GM12878 (cell line): ENCODE data around the gene ISY1. TPM values are rescaled to one million over a fixed set of nuclear protein-coding genes. Genes with fewer than 3 reads are reported as not detected.
"Not testable (repeated sequence)": the region's sequence is repeated elsewhere in the genome, so short reads cannot be mapped to it uniquely, and the experiment has no call there.

Source experiments
- ATAC-seq: fragments of 200-7000 bp; cut with Tn5 transposase; 3 replicates; pipeline ENCODE4 v1.9.1; 2020; ENCODE audit warnings: mild to moderate bottlenecking, moderate library complexity
- BruUV-seq: library from RNA; stranded (reverse); fragments of 400-500 nt; replicated peaks from 2 replicates; lab custom pipeline; 2021; lab: Mats Ljungman, UMichigan
- CTCF ChIA-PET: fragments of 300-600 bp; sonication (Branson Sonifier 250); formaldehyde crosslinking; extraction: SDS; loops from one replicate; lab custom pipeline; 2021; ENCODE audit warnings: inconsistent platforms; lab: Yijun Ruan, JAX
- POLR2A ChIA-PET: fragments of 350-600 bp; formaldehyde crosslinking; extraction: SDS; loops from one replicate; lab custom pipeline; 2021; ENCODE audit warnings: inconsistent platforms; lab: Charles Lee
- RAD21 ChIA-PET: fragments of 300-600 bp; sonication (Branson Sonifier 250); formaldehyde crosslinking; loops from one replicate; lab custom pipeline; 2023; ENCODE audit warnings: antibody characterized with exemption; ENCODE audit not compliant: unreplicated experiment; lab: Charles Lee
- SMC1A ChIA-PET: fragments of 300-600 bp; sonication (Branson Sonifier 250); formaldehyde crosslinking; loops from one replicate; lab custom pipeline; 2023; ENCODE audit not compliant: unreplicated experiment, uncharacterized antibody; lab: Charles Lee
- DNase-seq: peaks from one replicate; pipeline ENCODE4 v3.0.0-alpha.2; 2011; ENCODE audit warnings: low read depth, low spot score
- FAIRE-seq: peaks from 3 replicates; lab custom pipeline; 2011; peaks lifted over from hg19 to GRCh38; lab: Jason Lieb, UNC
- H2AFZ ChIP-seq: 2 replicates; pipeline ENCODE4 v1.6.0; 2011; ENCODE audit warnings: low read depth, low read length, control low read depth; ENCODE audit not compliant: control insufficient read depth
- H3K27ac ChIP-seq: 2 replicates; pipeline ENCODE4 v1.5.1; 2011; ENCODE audit warnings: control low read depth; ENCODE audit not compliant: control insufficient read depth, insufficient read depth
- H3K27me3 ChIP-seq, 2 experiments: replicated peaks in 1 of 2; 2 replicates each; pipeline versions ENCODE4 v1.6.0 to v1.6.1; 2011; ENCODE audit warnings: low read length in 1 of 2; ENCODE audit not compliant: control insufficient read depth in 2 of 2, insufficient read depth in 2 of 2
- H3K36me3 ChIP-seq, 2 experiments: 2 replicates each; pipeline ENCODE4 v1.5.1; 2011; ENCODE audit warnings: low read length in 1 of 2; ENCODE audit not compliant: control insufficient read depth in 2 of 2, insufficient read depth in 2 of 2
- H3K4me1 ChIP-seq: 2 replicates; pipeline ENCODE4 v1.6.1; 2011; ENCODE audit warnings: mild to moderate bottlenecking, low read length, moderate library complexity, mixed read lengths; ENCODE audit not compliant: control insufficient read depth, insufficient read depth
- H3K4me2 ChIP-seq: 2 replicates; pipeline ENCODE4 v1.6.0; 2011; ENCODE audit warnings: control low read depth; ENCODE audit not compliant: control insufficient read depth, insufficient read depth
- H3K4me3 ChIP-seq: fragments of 200-600 bp; sonication (generic); 2 replicates; pipeline ENCODE4 v1.5.1; 2016
- H3K79me2 ChIP-seq: 2 replicates; pipeline ENCODE4 v1.6.0; 2011; ENCODE audit warnings: low read length; ENCODE audit not compliant: control insufficient read depth, insufficient read depth
- H3K9ac ChIP-seq: 2 replicates; pipeline ENCODE4 v1.8.0; 2011; ENCODE audit warnings: low read length, control low read depth, mixed read lengths; ENCODE audit not compliant: control insufficient read depth, insufficient read depth
- H3K9me3 ChIP-seq: replicated peaks from 3 replicates; pipeline ENCODE4 v1.5.1; 2011; ENCODE audit warnings: mild to moderate bottlenecking, low read length; ENCODE audit not compliant: control insufficient read depth, insufficient read depth
- H4K20me1 ChIP-seq: 2 replicates; pipeline ENCODE4 v1.6.0; 2011; ENCODE audit not compliant: control insufficient read depth, insufficient read depth
- ATF2 ChIP-seq: IDR thresholded peaks from 2 replicates; pipeline ENCODE4 v1.6.1; 2012; ENCODE audit warnings: low read length, inconsistent platforms
- CBX3 ChIP-seq: fragments of 200-600 bp; sonication (generic); IDR thresholded peaks from 2 replicates; pipeline ENCODE4 v1.6.1; 2016; ENCODE audit warnings: low read depth, borderline replicate concordance
- CHD4 ChIP-seq: fragments of 200-600 bp; sonication (generic); IDR thresholded peaks from 2 replicates; pipeline ENCODE4 v1.6.1; 2016; ENCODE audit warnings: mild to moderate bottlenecking
- DPF2 ChIP-seq: fragments of 450-650 bp; IDR thresholded peaks from 2 replicates; pipeline ENCODE4 v1.6.1; 2017; ENCODE audit warnings: mild to moderate bottlenecking
- EZH2 ChIP-seq: IDR thresholded peaks from 2 replicates; pipeline ENCODE4 v1.6.1; 2012; ENCODE audit warnings: low read depth, mild to moderate bottlenecking, control low read depth, inconsistent platforms, low read length, borderline replicate concordance; ENCODE audit not compliant: control insufficient read depth
- FOXM1 ChIP-seq: IDR thresholded peaks from 2 replicates; pipeline ENCODE4 v1.6.1; 2012; ENCODE audit warnings: low read depth, mild to moderate bottlenecking, inconsistent platforms, low read length, moderate library complexity
- MAX ChIP-seq: IDR thresholded peaks from 2 replicates; pipeline ENCODE4 v1.6.1; 2012; ENCODE audit warnings: low read depth, low read length, improper control_type of control experiment
- NFYB ChIP-seq: IDR thresholded peaks from 2 replicates; pipeline ENCODE4 v1.6.1; 2011; ENCODE audit warnings: low read depth, mild to moderate bottlenecking, low read length, improper control_type of control experiment, moderate library complexity; ENCODE audit not compliant: insufficient read depth
- TBL1XR1 ChIP-seq: IDR thresholded peaks from 2 replicates; pipeline ENCODE4 v1.6.1; 2012; ENCODE audit warnings: low read depth, low read length, improper control_type of control experiment
- ZBTB40 ChIP-seq: fragments of 450-650 bp; IDR thresholded peaks from 2 replicates; pipeline ENCODE4 v1.6.1; 2016; ENCODE audit warnings: mild to moderate bottlenecking, moderate library complexity, borderline replicate concordance
- ZNF24 ChIP-seq: fragments of 450-650 bp; IDR thresholded peaks from 2 replicates; pipeline ENCODE4 v1.6.1; 2017; ENCODE audit warnings: antibody characterized with exemption, mild to moderate bottlenecking
- WGBS: methylation state at CpG from one replicate; pipeline ENCODE4 v1.1.6; 2016; ENCODE audit warnings: low lambda C conversion rate; ENCODE audit not compliant: insufficient replicate concordance, insufficient coverage; ENCODE audit errors: missing lambda C conversion rate; 5-methylcytosine and 5-hydroxymethylcytosine counted together
- in situ Hi-C: fragments of 300-500 bp; cut with MboI; formaldehyde crosslinking; loops from 9 replicates; pipeline ENCODE4 v1.14.3; 2018; ENCODE audit warnings: mixed read lengths
- intact Hi-C: fragments of 100-400 bp; cut with micrococcal nuclease; formaldehyde crosslinking; loops from one replicate; pipeline ENCODE4 v1.14.2; 2022; ENCODE audit not compliant: unreplicated experiment
- polyA plus RNA-seq, 11 experiments: library from polyadenylated mRNA; depleted of rRNA in 4 of 11; unstranded in 6 of 11; stranded (reverse) in 5 of 11; fragments of >200 nt; fragmentation: Nextera tagmentation in 4 of 11; fragmentation: Illumina TruSeq in 1 of 11; extraction: Ambion mirVana in 4 of 11; extraction: Trizol in 1 of 11; gene quantifications; 1 replicate in 1 of 11; 2 replicates in 10 of 11; pipeline versions ENCODE4 v1.2.1 to v1.2.3, GENCODE V29; 2011 to 2016; ENCODE audit warnings: inconsistent platforms in 2 of 11, missing spikeins in 2 of 11, low read depth in 1 of 11
- total RNA-seq, 4 experiments: library from RNA; depleted of rRNA in 3 of 4; stranded (reverse); fragments of >200 nt in 3 of 4; fragmentation: Illumina TruSeq in 1 of 4; extraction: Trizol in 1 of 4; gene quantifications; 2 replicates each; pipeline versions ENCODE4 v1.2.1 to v1.2.3, GENCODE V29; 2013 to 2021

The ISY1 gene
- total and polyA plus RNA-seq, 10 of the 15 experiments (the other 5 are each of a cell fraction or from before 2014, with no cell fraction given), result 28.3 to 72.2 (median 44.7) TPM

GRCh38 chr3:129111076-129111780 lies 49.6 kb downstream of the ISY1 start:
- in situ Hi-C loops, intact Hi-C loops, H3K9ac ChIP-seq, H3K27ac ChIP-seq, POLR2A ChIA-PET, H3K4me3 ChIP-seq, H3K27me3 ChIP-seq, H4K20me1 ChIP-seq, DNase-seq, BruUV-seq, H2AFZ ChIP-seq, FAIRE-seq, H3K79me2 ChIP-seq, H3K4me2 ChIP-seq, H3K9me3 ChIP-seq, H3K4me1 ChIP-seq, ATAC-seq: not testable (repeated sequence)
- H3K36me3 ChIP-seq, result peaks cover 0 to 11% of the 10 kb centered on the region in 2 experiments; a peak in 1 of 4 replicates
- CTCF ChIA-PET, result interaction anchor here (1.1 kb wide), 1 partner anchor 78 kb away, joined by 3 read pairs; no protein-coding TSS in a partner anchor
- 79% methylated on average over 10 of the region's 10 CpGs for WGBS
- SMC1A ChIA-PET, result interaction anchor here (1.3 kb wide), 1 partner anchor 12 kb away, joined by 4 read pairs; no protein-coding TSS in a partner anchor
- RAD21 ChIA-PET, result interaction anchor here (1.2 kb wide), 1 partner anchor 11 kb away, joined by 3 read pairs; the partner anchor contains the start of gene RAB43

GRCh38 chr3:129107793-129108192 lies 53.1 kb downstream of the ISY1 start:
- no TSS peak for BruUV-seq
- H3K4me1 ChIP-seq, result no peaks in the 10 kb centered on the region
- H3K4me3 ChIP-seq, result no peak overlapping the region
- ChIA-PET POLR2A (no interaction called here), RAD21 (no interaction called here), SMC1A (no interaction called here), CTCF (no interaction called here)
- no peaks in the 10 kb centered on the region for H3K27me3 ChIP-seq
- DNase-seq, result no peak
- H4K20me1 ChIP-seq, result no peaks in the 10 kb centered on the region
- no peaks in the 10 kb centered on the region for H3K9me3 ChIP-seq
- H3K27ac ChIP-seq, result no peak overlapping the region
- H2AFZ ChIP-seq, result no peak overlapping the region
- intact Hi-C loops (no loop called here), in situ Hi-C loops (no loop called here)
- H3K79me2 ChIP-seq, result no peaks in the 10 kb centered on the region
- ATAC-seq, result no peak
- FAIRE-seq, result no peak
- no peak overlapping the region for H3K4me2 ChIP-seq
- 91% methylated on average over 8 of the region's 8 CpGs for WGBS
- no peak overlapping the region for H3K9ac ChIP-seq
- peaks cover 0 to 8% of the 10 kb centered on the region in 2 experiments; a peak in 1 of 4 replicates for H3K36me3 ChIP-seq
- TF ChIP-seq EZH2 (no peak), ATF2 (no peak), NFYB (no peak), DPF2 (no peak), CBX3 (no peak), CHD4 (no peak), FOXM1 (no peak), TBL1XR1 (no peak), ZBTB40 (no peak), ZNF24 (no peak), MAX (no peak)
